Thymus (tissue), 11 donors: ENCODE results near the gene EID3. TPM values are rescaled to one million over a fixed set of nuclear protein-coding genes. Genes with fewer than 3 reads are reported as not detected.

Source experiments
- DNase-seq, 9 donors: peaks; one replicate each; pipeline ENCODE4 v3.0.0-alpha.2; 2013; ENCODE audit warnings: low spot score in 9 of 9, low read depth in 6 of 9, missing footprints in 1 of 9
- H3K27ac ChIP-seq, 2 donors: one replicate each; pipeline ENCODE4 v1.5.1; 2013; ENCODE audit warnings: control low read depth in 1 of 2, low read depth in 1 of 2, low read length in 1 of 2, mild to moderate bottlenecking in 1 of 2, moderate library complexity in 1 of 2
- H3K27me3 ChIP-seq, 2 donors: one replicate each; pipeline ENCODE4 v1.5.1; 2013; ENCODE audit warnings: low read length in 1 of 2; ENCODE audit not compliant: control insufficient read depth in 2 of 2, insufficient read depth in 1 of 2
- H3K36me3 ChIP-seq, 2 donors: one replicate each; pipeline ENCODE4 v1.5.1; 2013; ENCODE audit warnings: low read length in 1 of 2, mild to moderate bottlenecking in 1 of 2, moderate library complexity in 1 of 2; ENCODE audit not compliant: control insufficient read depth in 2 of 2, insufficient read depth in 2 of 2
- H3K4me1 ChIP-seq, 2 donors: one replicate each; pipeline ENCODE4 v1.5.1; 2013; ENCODE audit warnings: low read length in 2 of 2; ENCODE audit not compliant: control insufficient read depth in 2 of 2, insufficient read depth in 2 of 2
- H3K4me3 ChIP-seq, 2 donors: one replicate each; pipeline ENCODE4 v1.5.1; 2013; ENCODE audit warnings: low read length in 2 of 2, control low read depth in 1 of 2, mild to moderate bottlenecking in 1 of 2
- H3K9me3 ChIP-seq, 2 donors: one replicate each; pipeline ENCODE4 v1.5.1; 2013; ENCODE audit warnings: low read length in 1 of 2, mild to moderate bottlenecking in 1 of 2; ENCODE audit not compliant: control insufficient read depth in 2 of 2, insufficient read depth in 1 of 2
- WGBS: extraction: QIAGEN DNeasy Blood & Tissue Kit; methylation state at CpG from one replicate; pipeline ENCODE4 v1.1.7; 2013; 5-methylcytosine and 5-hydroxymethylcytosine counted together
- polyA plus RNA-seq: library from polyadenylated mRNA; stranded (reverse); fragments of 200-250 nt; gene quantifications from one replicate; pipeline ENCODE4 v1.2.3, GENCODE V29; 2013
- total RNA-seq: library from RNA; stranded (reverse); fragments of 120-200 nt; gene quantifications from one replicate; pipeline ENCODE4 v1.2.4, GENCODE V29; 2013
- donor health status: healthy.

The EID3 gene
- total and polyA plus RNA-seq, 2 donors: 4.2 to 7.8 TPM

DNA sequence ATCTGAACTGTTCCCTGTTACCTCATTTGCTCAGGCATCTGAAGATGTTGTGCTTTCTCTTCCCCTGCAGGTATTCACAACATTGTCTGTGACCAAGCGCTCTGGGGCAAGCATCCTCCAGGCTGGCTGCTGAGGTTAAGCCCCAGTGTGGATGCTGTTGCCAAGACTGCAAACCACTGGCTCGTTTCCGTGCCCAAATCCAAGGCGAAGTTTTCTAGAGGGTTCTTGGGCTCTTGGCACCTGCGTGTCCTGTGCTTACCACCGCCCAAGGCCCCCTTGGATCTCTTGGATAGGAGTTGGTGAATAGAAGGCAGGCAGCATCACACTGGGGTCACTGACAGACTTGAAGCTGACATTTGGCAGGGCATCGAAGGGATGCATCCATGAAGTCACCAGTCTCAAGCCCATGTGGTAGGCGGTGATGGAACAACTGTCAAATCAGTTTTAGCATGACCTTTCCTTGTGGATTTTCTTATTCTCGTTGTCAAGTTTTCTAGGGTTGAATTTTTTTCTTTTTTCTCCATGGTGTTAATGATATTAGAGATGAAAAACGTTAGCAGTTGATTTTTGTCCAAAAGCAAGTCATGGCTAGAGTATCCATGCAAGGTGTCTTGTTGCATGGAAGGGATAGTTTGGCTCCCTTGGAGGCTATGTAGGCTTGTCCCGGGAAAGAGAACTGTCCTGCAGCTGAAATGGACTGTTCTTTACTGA lies 44.9 kb downstream of the EID3 start:
- Histone ChIP-seq H3K4me3 (no peak overlapping the region), H3K27me3 (no peaks in the 10 kb centered on the region), H3K36me3 (peaks cover 30 to 51% of the 10 kb centered on the region in 2 donors), H3K27ac (no peak overlapping the region), H3K9me3 (no peaks in the 10 kb centered on the region), H3K4me1 (no peaks in the 10 kb centered on the region)
- no peak for DNase-seq
- WGBS: 97% methylated on average over 11 of the region's 11 CpGs

DNA sequence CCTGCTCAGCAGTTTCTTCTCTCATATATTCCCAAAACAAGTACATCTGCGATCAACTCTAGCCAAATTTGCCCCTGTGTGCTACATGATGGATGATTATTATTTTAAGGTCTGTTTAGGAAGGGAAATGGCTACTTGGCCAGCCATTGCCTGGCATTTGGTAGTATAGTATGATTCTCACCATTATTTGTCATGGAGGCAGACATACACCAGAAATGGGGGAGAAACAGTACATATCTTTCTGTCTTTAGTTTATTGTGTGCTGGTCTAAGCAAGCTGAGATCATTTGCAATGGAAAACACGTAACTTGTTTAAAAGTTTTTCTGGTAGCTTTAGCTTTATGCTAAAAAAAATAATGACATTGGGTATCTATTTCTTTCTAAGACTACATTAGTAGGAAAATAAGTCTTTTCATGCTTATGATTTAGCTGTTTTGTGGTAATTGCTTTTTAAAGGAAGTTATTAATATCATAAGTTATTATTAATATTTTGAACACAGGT lies 45.5 kb downstream of the EID3 start:
- peaks cover 30 to 50% of the 10 kb centered on the region in 2 donors for H3K36me3 ChIP-seq
- H3K27ac ChIP-seq: no peak overlapping the region
- no peaks in the 10 kb centered on the region for H3K4me1 ChIP-seq
- no peak overlapping the region for H3K4me3 ChIP-seq
- 99% methylated on average over 2 of the region's 2 CpGs for WGBS
- no peaks in the 10 kb centered on the region for H3K27me3 ChIP-seq
- no peak for DNase-seq
- H3K9me3 ChIP-seq: no peaks in the 10 kb centered on the region

DNA sequence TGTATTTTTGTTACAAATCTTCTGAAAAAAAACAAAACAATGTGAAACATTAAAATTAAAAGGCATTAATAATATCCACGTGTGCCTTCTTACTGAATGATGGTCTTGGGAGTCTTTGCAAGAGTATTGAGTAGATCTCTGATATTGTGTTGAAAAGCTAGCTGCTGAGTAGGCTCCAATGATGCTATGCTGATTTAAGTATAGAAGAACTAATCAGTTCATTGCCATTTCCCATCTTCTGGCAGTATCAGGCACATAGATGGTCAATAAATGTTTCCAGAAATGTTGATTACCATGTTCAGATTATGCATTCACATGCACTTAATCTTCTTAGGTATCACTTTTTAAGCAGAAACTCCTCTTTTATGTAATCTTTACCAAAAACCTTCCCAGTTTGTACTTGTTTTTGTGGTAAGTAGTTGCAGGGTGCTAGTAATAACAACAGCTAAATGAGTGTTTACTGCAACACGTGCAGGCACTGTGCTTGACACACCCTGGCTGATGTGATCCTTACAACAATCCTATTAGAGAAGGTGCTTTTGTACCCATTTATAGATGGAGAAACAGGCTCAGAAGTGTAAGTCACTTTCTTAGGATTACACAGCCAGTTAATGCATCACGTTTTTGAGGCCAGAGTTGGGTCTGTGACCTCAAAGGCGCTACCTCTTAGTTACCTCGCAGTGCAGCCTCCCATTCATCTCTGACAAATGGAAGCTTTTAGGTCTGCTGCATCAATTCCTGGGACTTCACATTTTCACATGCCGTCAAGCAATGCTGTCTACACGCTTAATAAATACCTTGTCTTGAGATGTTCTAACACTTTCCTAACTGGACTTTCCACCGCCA lies 46.9 kb downstream of the EID3 start:
- H3K27me3 ChIP-seq: no peaks in the 10 kb centered on the region
- no peak for DNase-seq
- WGBS: 98% methylated on average over 8 of the region's 8 CpGs
- H3K9me3 ChIP-seq: no peaks in the 10 kb centered on the region
- H3K27ac ChIP-seq: no peak overlapping the region
- no peaks in the 10 kb centered on the region for H3K4me1 ChIP-seq
- H3K36me3 ChIP-seq: peaks cover 30 to 50% of the 10 kb centered on the region in 2 donors
- H3K4me3 ChIP-seq: no peak overlapping the region

DNA sequence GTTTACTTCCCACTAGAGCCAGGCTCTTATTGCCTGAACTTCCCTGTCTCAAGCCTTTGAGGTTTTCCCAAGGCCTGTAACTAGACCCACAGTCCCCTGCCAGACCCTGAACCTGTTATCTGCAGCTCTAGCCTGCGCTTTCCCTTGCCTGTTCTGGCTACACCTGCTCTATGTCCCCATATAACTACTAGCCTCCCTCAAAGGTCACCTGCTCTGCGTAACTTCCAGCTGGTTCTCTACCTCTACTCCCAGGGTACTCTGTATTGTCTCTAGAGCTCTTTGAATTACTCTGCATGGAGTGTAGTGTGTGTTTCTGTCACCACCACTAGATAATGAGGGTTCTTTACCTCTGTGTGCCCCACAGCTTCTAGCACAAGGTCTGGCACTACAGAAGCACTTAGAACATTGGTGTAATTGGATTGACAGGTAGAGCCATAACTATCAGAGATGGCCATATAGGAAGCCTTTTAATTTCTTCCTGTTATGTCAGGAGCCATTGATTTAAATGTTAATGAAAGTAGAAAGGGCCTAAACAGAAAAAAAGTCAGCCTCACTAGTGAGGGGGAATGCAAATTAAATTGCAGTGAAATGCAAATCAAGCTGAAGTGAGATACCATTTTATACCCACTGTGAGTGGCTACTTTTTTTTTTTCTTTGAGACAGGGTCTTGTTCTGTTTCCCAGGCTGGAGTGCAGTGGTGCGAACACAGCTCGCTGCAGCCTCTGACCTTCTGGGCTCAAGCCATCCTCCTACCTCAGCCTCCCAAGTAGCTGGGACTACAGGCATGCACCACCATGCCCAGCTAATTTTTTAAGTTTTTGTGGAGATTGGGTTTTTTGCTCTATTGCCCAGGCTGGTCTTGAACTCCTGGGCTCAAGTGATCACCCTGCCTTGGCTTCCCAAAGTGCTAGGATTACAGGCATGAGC lies 47.8 kb downstream of the EID3 start:
- Histone ChIP-seq H3K4me3 (no peak overlapping the region), H3K27me3 (no peaks in the 10 kb centered on the region), H3K9me3 (no peaks in the 10 kb centered on the region), H3K27ac (no peak overlapping the region), H3K4me1 (no peaks in the 10 kb centered on the region), H3K36me3 (peaks cover 25 to 45% of the 10 kb centered on the region in 2 donors)
- 98% methylated on average over 4 of the region's 4 CpGs for WGBS
- no peak for DNase-seq

DNA sequence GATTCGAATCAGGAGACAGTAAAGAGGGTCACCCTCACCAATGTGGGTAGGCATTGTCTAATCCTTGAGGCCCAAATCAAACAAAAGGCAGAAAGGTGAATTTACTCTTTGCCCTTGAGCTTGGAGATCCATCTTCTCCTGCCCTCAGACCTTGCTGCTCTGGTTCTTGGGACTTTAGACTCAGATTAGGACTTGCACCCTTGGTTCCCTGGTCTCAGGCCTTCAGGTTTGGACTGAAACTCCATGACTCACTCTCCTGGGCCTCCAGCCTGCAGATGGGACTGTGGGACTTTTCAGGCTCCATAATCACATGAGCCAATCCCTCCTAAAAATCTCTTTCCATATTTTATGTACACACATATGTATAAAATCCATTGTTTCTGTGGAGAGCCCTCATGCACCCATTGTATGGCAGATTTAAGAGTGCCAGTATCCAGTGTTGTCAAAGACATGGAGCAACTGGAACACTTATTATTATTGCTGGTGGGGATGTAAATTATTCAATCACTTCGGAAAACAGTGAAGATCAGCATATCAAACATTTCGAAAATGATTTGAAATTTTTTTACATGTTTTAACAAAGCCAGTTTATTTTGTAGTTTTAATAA lies 48.7 kb downstream of the EID3 start:
- Histone ChIP-seq H3K27me3 (no peaks in the 10 kb centered on the region), H3K4me1 (no peaks in the 10 kb centered on the region), H3K9me3 (no peaks in the 10 kb centered on the region), H3K27ac (no peak overlapping the region), H3K36me3 (peaks cover 24 to 43% of the 10 kb centered on the region in 2 donors), H3K4me3 (no peak overlapping the region)
- 99% methylated on average over 3 of the region's 3 CpGs for WGBS
- no peak for DNase-seq

DNA sequence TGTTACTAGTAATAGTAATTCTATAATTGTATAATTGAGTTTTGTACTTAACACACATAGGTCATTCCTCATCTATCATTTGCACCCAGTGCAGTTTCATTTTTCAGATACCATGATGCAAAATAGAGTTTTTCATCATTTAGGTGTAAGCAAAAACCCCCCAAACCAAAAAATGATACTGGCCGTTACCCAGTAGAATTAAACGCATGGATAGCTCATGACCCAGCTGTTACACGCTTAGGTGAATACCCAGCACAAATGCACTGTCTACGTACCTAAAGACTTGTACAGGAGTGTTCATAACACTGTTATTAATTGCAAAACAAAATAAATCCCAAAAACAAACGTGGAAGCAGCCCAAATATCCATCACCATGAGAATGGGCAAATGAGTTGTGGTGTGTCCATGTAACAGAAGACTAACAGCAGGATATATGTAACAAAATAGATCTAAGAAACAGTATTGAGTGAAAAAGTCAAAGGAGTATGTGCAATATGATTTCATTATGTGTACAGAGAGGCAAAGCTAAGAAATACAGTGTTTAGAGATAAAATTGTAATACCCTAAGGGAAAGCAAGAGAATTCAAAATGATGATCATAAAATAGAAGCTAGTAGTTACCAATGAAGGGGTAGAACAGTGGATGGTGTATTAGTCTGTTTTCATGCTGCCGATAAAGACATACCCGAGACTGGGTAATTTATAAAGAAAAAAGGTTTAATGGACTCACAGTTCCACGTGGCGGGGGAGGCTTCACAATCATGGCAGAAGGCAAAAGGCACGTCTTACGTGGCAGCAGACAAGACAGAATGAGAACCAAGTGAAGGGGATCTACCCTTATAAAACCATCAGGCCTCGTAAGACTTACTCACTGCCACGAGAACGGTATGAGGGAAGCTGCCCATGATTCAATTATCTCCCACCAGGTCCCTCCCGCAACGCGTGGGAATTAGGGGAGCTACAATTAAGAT lies 49.8 kb downstream of the EID3 start:
- Histone ChIP-seq H3K27me3 (no peaks in the 10 kb centered on the region), H3K4me3 (no peak overlapping the region), H3K4me1 (no peaks in the 10 kb centered on the region), H3K9me3 (no peaks in the 10 kb centered on the region), H3K36me3 (peaks cover 17 to 34% of the 10 kb centered on the region in 2 donors), H3K27ac (no peak overlapping the region)
- no peak for DNase-seq
- whole genome bisulfite sequencing: 96% methylated on average over 17 of the region's 17 CpGs

DNA sequence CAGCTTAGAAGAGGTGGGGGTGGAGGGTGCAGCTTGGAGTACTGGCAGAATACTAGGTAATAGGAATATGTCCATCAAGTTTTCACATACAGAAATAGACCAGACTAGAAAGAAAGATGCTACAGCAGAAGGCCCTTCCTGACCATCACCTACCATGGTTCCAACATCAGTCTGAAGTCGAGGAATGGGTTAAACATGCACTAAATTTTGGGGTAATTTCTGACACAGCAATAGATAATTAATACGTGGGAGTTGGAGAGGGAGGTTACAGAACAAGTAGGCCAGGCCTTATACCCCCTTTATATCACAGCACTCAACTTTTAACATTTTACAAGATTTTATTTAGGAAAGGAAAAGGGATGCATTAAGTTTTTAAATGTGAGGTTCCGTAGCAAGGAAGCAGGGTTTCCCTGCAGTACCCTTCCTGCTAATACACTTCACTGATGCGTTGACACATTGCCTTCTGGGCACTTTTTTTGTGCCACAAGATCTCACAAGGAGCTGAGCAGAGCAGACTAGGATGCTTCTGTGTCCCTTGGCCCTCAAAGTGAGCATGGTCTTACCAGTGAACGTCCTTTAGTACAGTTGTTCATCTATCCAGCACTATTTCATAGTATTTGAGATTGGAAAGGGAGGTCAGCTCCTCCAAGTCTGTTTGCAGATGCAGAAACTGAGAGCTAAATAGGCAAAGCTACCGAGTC lies 50.8 kb downstream of the EID3 start:
- H3K4me1 ChIP-seq: no peaks in the 10 kb centered on the region
- H3K27me3 ChIP-seq: no peaks in the 10 kb centered on the region
- no peak for DNase-seq

More for the DNA sequence above, 50.8 kb downstream of the EID3 start:
- Histone ChIP-seq H3K36me3 (peaks cover 9 to 24% of the 10 kb centered on the region in 2 donors), H3K4me3 (no peak overlapping the region), H3K9me3 (no peaks in the 10 kb centered on the region), H3K27ac (no peak overlapping the region)
- 97% methylated on average over 6 of the region's 6 CpGs for WGBS
